HEK293 (cell line): ENCODE results near the gene VGLL4.
A peak's percentile ranks its signal among the peaks of the same experiment; 100 is the strongest.
"Not testable (repeated sequence)": the region's sequence is repeated elsewhere in the genome, so short reads cannot be mapped to it uniquely, and the experiment has no call there.

Experiments used
- CTCF ChIA-PET: fragments of 350-600 bp; formaldehyde crosslinking; extraction: SDS; loops from one replicate; lab custom pipeline; 2021; ENCODE audit warnings: antibody characterized with exemption; lab: Yijun Ruan, JAX
- POLR2A ChIA-PET: fragments of 300-600 bp; formaldehyde crosslinking; extraction: SDS; loops from one replicate; lab custom pipeline; 2020; ENCODE audit warnings: antibody characterized with exemption, inconsistent platforms; lab: Yijun Ruan, JAX
- H3K27ac ChIP-seq: fragments of 200-500 bp; sonication (Bioruptor generic); 2 replicates; pipeline ENCODE4 v1.5.1; 2014; ENCODE audit warnings: low read depth, low read length, control low read depth, inconsistent platforms; ENCODE audit errors: extremely low read depth
- H3K36me3 ChIP-seq, 2 experiments: fragments of 200-500 bp in 1 of 2; sonication (Bioruptor generic) in 1 of 2; 1 replicate in 1 of 2; 2 replicates in 1 of 2; pipeline ENCODE4 v1.5.1; 2014 to 2017; ENCODE audit warnings: inconsistent platforms in 2 of 2, low read length in 2 of 2; ENCODE audit not compliant: control insufficient read depth in 2 of 2, insufficient read depth in 1 of 2
- H3K4me1 ChIP-seq: fragments of 200-500 bp; sonication (Bioruptor generic); 2 replicates; pipeline ENCODE4 v1.5.1; 2014; ENCODE audit warnings: mild to moderate bottlenecking, low read length, inconsistent platforms; ENCODE audit not compliant: control insufficient read depth, insufficient read depth
- H3K4me3 ChIP-seq: 2 replicates; pipeline ENCODE4 v1.5.1; 2011; ENCODE audit warnings: low read depth, mild to moderate bottlenecking, control low read depth, low read length, moderate library complexity
- H3K9me3 ChIP-seq: fragments of 200-500 bp; sonication (Bioruptor generic); 2 replicates; pipeline ENCODE4 v1.5.1; 2014; ENCODE audit warnings: low read depth, low read length, inconsistent platforms; ENCODE audit not compliant: control insufficient read depth, insufficient read depth
- GLIS1 ChIP-seq: fragments of 450-650 bp; formaldehyde crosslinking; IDR thresholded peaks from 2 replicates; pipeline ENCODE4 v1.5.1; 2016; ENCODE audit warnings: missing biosample characterization, missing genetic modification characterization
- HOXD13 ChIP-seq: sonication (generic); formaldehyde crosslinking; IDR thresholded peaks from 2 replicates; pipeline ENCODE4 v1.8.0; 2022; ENCODE audit warnings: missing genetic modification reagents, borderline replicate concordance
- KLF17 ChIP-seq: fragments of 450-650 bp; formaldehyde crosslinking; IDR thresholded peaks from 2 replicates; pipeline ENCODE4 v1.5.1; 2016; ENCODE audit warnings: missing biosample characterization, missing genetic modification characterization
- PRDM10 ChIP-seq: fragments of 450-650 bp; formaldehyde crosslinking; IDR thresholded peaks from 2 replicates; pipeline ENCODE4 v1.5.1; 2016; ENCODE audit warnings: missing biosample characterization, missing genetic modification characterization
- SCRT1 ChIP-seq: fragments of 450-650 bp; formaldehyde crosslinking; IDR thresholded peaks from 2 replicates; pipeline ENCODE4 v1.5.1; 2016; ENCODE audit warnings: missing biosample characterization, missing genetic modification characterization, borderline replicate concordance
- SCRT2 ChIP-seq: fragments of 450-650 bp; formaldehyde crosslinking; IDR thresholded peaks from 2 replicates; pipeline ENCODE4 v1.5.1; 2016; ENCODE audit warnings: missing biosample characterization, missing genetic modification characterization
- SP3 ChIP-seq: fragments of 450-650 bp; formaldehyde crosslinking; IDR thresholded peaks from 2 replicates; pipeline ENCODE4 v1.5.1; 2016; ENCODE audit warnings: missing biosample characterization, missing genetic modification characterization
- TSHZ1 ChIP-seq: fragments of 450-650 bp; formaldehyde crosslinking; IDR thresholded peaks from 2 replicates; pipeline ENCODE4 v1.5.1; 2016; ENCODE audit warnings: missing biosample characterization, missing genetic modification characterization, borderline replicate concordance
- ZBTB17 ChIP-seq: fragments of 450-650 bp; formaldehyde crosslinking; IDR thresholded peaks from 2 replicates; pipeline ENCODE4 v1.5.1; 2016; ENCODE audit warnings: missing biosample characterization, missing genetic modification characterization
- ZEB2 ChIP-seq: fragments of 450-650 bp; formaldehyde crosslinking; IDR thresholded peaks from 2 replicates; pipeline ENCODE4 v1.5.1; 2016; ENCODE audit warnings: missing biosample characterization, missing genetic modification characterization
- ZIC2 ChIP-seq: fragments of 450-650 bp; formaldehyde crosslinking; IDR thresholded peaks from 2 replicates; pipeline ENCODE4 v1.5.1; 2016; ENCODE audit warnings: missing biosample characterization, missing genetic modification characterization
- ZNF184 ChIP-seq: fragments of 450-650 bp; IDR thresholded peaks from 2 replicates; pipeline ENCODE4 v1.5.1; 2018; ENCODE audit warnings: missing biosample characterization, mild to moderate bottlenecking, missing genetic modification characterization
- ZNF214 ChIP-seq: fragments of 450-650 bp; formaldehyde crosslinking; IDR thresholded peaks from 2 replicates; pipeline ENCODE4 v1.5.1; 2017; ENCODE audit warnings: missing biosample characterization, mild to moderate bottlenecking, missing genetic modification characterization, borderline replicate concordance

VGLL4 gene

GRCh38 chr3:11600501-11601282 is 43.0 kb downstream of the VGLL4 start (continued):
- TF ChIP-seq SP3 (tag by site-specific recombination) = peak; percentile 34
- peak; percentile 42; the same call in 1 of the 2 replicates for TF ChIP-seq ZEB2
- TF ChIP-seq ZNF214 = no peak
- peak; percentile 75 for TF ChIP-seq KLF17
- peak; percentile 79 for TF ChIP-seq GLIS1
- peak; percentile 83 for TF ChIP-seq TSHZ1 (tag by site-specific recombination)

GRCh38 chr3:11596387-11596786 is 47.3 kb downstream of the VGLL4 start:
- CTCF ChIA-PET = no interaction called here
- Histone ChIP-seq H3K9me3 (no peaks in the 10 kb centered on the region), H3K27ac (no peak overlapping the region), H3K4me1 (peaks cover 17% of the 10 kb centered on the region), H3K36me3 (peaks cover 0 to 3% of the 10 kb centered on the region in 2 experiments; a peak in 1 of 3 replicates), H3K4me3 (no peak overlapping the region)
- TF ChIP-seq ZIC2 (tag by site-specific recombination) (peak; percentile 65), HOXD13 (CRISPR knock-in tag) (no peak), PRDM10 (tag by site-specific recombination) (peak; percentile 89), ZBTB17 (tag by site-specific recombination) (no peak)
- POLR2A ChIA-PET = no interaction called here

GRCh38 chr3:11595024-11595423 is 48.7 kb downstream of the VGLL4 start:
- CTCF ChIA-PET, H3K4me3 ChIP-seq, H3K36me3 ChIP-seq, POLR2A ChIA-PET, H3K27ac ChIP-seq, H3K9me3 ChIP-seq: not testable (repeated sequence)
- peak; percentile 78; the same call in 1 of the 2 replicates for TF ChIP-seq ZNF184 (tag by site-specific recombination)
- TF ChIP-seq SCRT2 (tag by site-specific recombination) = peak; percentile 50; the same call in 1 of the 2 replicates
- TF ChIP-seq SCRT1 (tag by site-specific recombination) = 0 out of 2 replicates have a peak, but pooled peaks have one; percentile 48
- peaks cover 25% of the 10 kb centered on the region for H3K4me1 ChIP-seq
